Nephron (organoid): ENCODE measurements around the gene GTF2H1.

ENCODE experiments used
- H3K27ac Mint-ChIP-seq, 3 experiments: 2 replicates each; pipeline ENCODE4 v1.8.0; 2020; ENCODE audit warnings: mixed read lengths in 3 of 3, mild to moderate bottlenecking in 2 of 3, moderate library complexity in 1 of 3
- H3K27me3 Mint-ChIP-seq: 2 replicates; pipeline ENCODE4 v1.8.0; 2021; ENCODE audit warnings: low read depth, mild to moderate bottlenecking, moderate library complexity, mixed read lengths
- H3K36me3 Mint-ChIP-seq: 2 replicates; pipeline ENCODE4 v1.8.0; 2020; ENCODE audit warnings: low read depth, mixed read lengths
- H3K4me1 Mint-ChIP-seq: 2 replicates; pipeline ENCODE4 v1.8.0; 2020; ENCODE audit warnings: mixed read lengths
- H3K4me3 Mint-ChIP-seq, 3 experiments: 2 replicates each; pipeline ENCODE4 v1.8.0; 2020; ENCODE audit warnings: mild to moderate bottlenecking in 3 of 3, mixed read lengths in 3 of 3, moderate library complexity in 2 of 3
- H3K9me3 Mint-ChIP-seq: 2 replicates; pipeline ENCODE4 v1.8.0; 2020; ENCODE audit warnings: mixed read lengths
- CTCF ChIP-seq, 3 experiments: fragments of 200-600 bp; sonication (generic); IDR thresholded peaks; one replicate each; pipeline ENCODE4 v1.5.0; 2021; ENCODE audit warnings: antibody characterized with exemption in 3 of 3; ENCODE audit not compliant: unreplicated experiment in 3 of 3

The GTF2H1 gene

GRCh38 chr11:18379201-18379600, 56.8 kb downstream of the GTF2H1 start:
- Mint-ChIP-seq H3K4me1 (peaks cover 15% of the 10 kb centered on the region), H3K27me3 (peaks cover 4% of the 10 kb centered on the region), H3K4me3 (no peak overlapping the region), H3K36me3 (no peaks in the 10 kb centered on the region), H3K27ac (no peak overlapping the region), H3K9me3 (no peaks in the 10 kb centered on the region)
- TF ChIP-seq CTCF (IDR thresholded peaks at IDR 0.05; ENCODE audit: unreplicated experiment in 3 of 3): no peak

- peak overlapping the region; percentile 2 to 37 (median 13) for H3K4me3 Mint-ChIP-seq
- no peaks in the 10 kb centered on the region for H3K9me3 Mint-ChIP-seq
- peak overlapping the region; percentile 95 to 100 (median 97) for H3K27ac Mint-ChIP-seq
- no peak for TF ChIP-seq CTCF (IDR thresholded peaks at IDR 0.05; ENCODE audit: unreplicated experiment in 3 of 3)
- H3K36me3 Mint-ChIP-seq: no peaks in the 10 kb centered on the region
- H3K4me1 Mint-ChIP-seq: peaks cover 23% of the 10 kb centered on the region
- no peaks in the 10 kb centered on the region for H3K27me3 Mint-ChIP-seq
These were observed 61.2 kb downstream of the GTF2H1 start for GRCh38 chr11:18383388-18384156.

GRCh38 chr11:18384157-18384641, 61.8 kb downstream of the GTF2H1 start:
- Mint-ChIP-seq H3K27ac (peak overlapping the region; percentile 95 to 100 (median 97)), H3K36me3 (no peaks in the 10 kb centered on the region), H3K27me3 (no peaks in the 10 kb centered on the region), H3K4me1 (peaks cover 24% of the 10 kb centered on the region), H3K4me3 (peak overlapping the region in 1 of 3 experiments; percentile 2), H3K9me3 (no peaks in the 10 kb centered on the region)
- TF ChIP-seq CTCF (IDR thresholded peaks at IDR 0.05; ENCODE audit: unreplicated experiment in 3 of 3): no peak

- H3K4me3 Mint-ChIP-seq: no peak overlapping the region
- H3K27me3 Mint-ChIP-seq: no peaks in the 10 kb centered on the region
- H3K9me3 Mint-ChIP-seq: no peaks in the 10 kb centered on the region
- peaks cover 10% of the 10 kb centered on the region for H3K4me1 Mint-ChIP-seq
- no peaks in the 10 kb centered on the region for H3K36me3 Mint-ChIP-seq
- TF ChIP-seq CTCF (IDR thresholded peaks at IDR 0.05; ENCODE audit: unreplicated experiment in 3 of 3): no peak
- peak overlapping the region in 1 of 3 experiments; percentile 42 for H3K27ac Mint-ChIP-seq
These were observed 67.7 kb downstream of the GTF2H1 start for GRCh38 chr11:18390088-18390487.

GRCh38 chr11:18392434-18393321, 70.3 kb downstream of the GTF2H1 start:
- Mint-ChIP-seq H3K36me3 (peaks cover 12% of the 10 kb centered on the region), H3K4me1 (peaks cover 26% of the 10 kb centered on the region), H3K9me3 (no peaks in the 10 kb centered on the region), H3K27ac (peak overlapping the region; percentile 87 to 89 (median 89)), H3K4me3 (peak overlapping the region; percentile 75 to 88 (median 83)), H3K27me3 (no peaks in the 10 kb centered on the region)
- TF ChIP-seq CTCF (IDR thresholded peaks at IDR 0.05; ENCODE audit: unreplicated experiment in 3 of 3): no peak
